Measurements from ENCODE around the gene RASSF3. TPM values are rescaled to one million over a fixed set of nuclear protein-coding genes. Genes with fewer than 3 reads are reported as not detected.
A peak's percentile ranks its signal among the peaks of the same experiment; 100 is the strongest.

The RASSF3 gene
- total RNA-seq, 1 experiment from 2014 or later: 107 TPM

DNA sequence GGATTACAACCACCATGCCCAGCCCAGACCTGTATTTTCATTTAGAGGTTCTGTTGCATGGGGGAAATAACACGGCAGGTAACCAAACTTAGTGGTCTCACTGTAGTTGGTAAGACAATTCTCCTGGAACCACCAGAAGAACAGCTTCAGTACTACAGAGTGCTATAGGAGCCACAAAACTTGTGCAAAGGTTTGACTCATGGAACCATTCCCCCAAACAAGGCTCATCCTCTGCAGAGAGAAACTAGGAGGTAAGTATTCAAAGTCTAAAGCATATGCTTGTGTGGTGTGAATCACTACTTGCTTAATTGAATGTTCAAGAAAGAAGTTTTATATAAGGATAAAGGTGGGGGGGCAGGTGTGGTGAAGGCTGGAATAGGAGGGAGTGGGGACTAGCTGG is 90.2 kb downstream of the RASSF3 start:
- no peak overlapping the region for H3K4me3 ChIP-seq (ENCODE audit: low read depth in 2 of 2, low read length in 2 of 2)
- no TSS peak for BruUV-seq (replicated peaks)
- in situ Hi-C loops (cut with HindIII; ENCODE audit: low pct_unique_long_range_greater_than_20kb, low sequenced_read_pairs) (no loop called here), intact Hi-C loops (cut with micrococcal nuclease; ENCODE audit: unreplicated experiment) (no loop called here)
- CTCF ChIA-PET: interaction anchor here (0.6 kb wide), 1 partner anchor 10 kb away, joined by 6 read pairs; no protein-coding TSS in a partner anchor
- ATAC-seq (no peak), DNase-seq (ENCODE audit: low read depth, low spot score) (no peak)
- H3K27ac ChIP-seq (ENCODE audit: low read length): no peak overlapping the region
- TF ChIP-seq SIN3A (IDR thresholded peaks at IDR 0.05; ENCODE audit: borderline replicate concordance, insufficient read depth, low read depth, low read length): no peak
- H3K4me1 ChIP-seq (ENCODE audit: control insufficient read depth, insufficient read depth, low read length): peaks cover 16% of the 10 kb centered on the region
- H3K9me3 ChIP-seq (ENCODE audit: control insufficient read depth, insufficient read depth, low read depth, low read length): no peaks in the 10 kb centered on the region
- POLR2A ChIA-PET: no interaction called here
- no peaks in the 10 kb centered on the region for H3K27me3 ChIP-seq (ENCODE audit: control insufficient read depth, insufficient read depth, low read length)
- H3K36me3 ChIP-seq (ENCODE audit: control insufficient read depth, insufficient read depth, low read length): peaks cover 7% of the 10 kb centered on the region

DNA sequence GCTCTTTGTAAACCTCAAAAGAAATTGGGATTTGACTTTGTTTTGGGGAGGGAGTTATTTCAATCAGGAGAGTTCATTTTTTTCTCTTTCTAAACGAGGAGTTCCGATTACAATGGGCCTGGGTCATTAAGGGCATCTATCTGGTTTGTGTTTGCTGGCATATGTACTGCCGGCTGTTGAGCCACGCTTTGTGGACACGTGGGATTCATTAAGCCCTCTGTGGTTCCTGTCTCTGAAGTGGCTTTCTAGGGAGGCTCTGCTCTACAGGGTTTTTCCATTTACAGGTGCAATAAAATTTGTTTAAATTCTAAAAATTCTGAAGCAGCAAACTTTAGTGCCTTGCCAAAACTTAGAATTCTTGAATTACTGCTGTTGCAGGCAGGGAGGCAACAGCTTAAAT is 91.0 kb downstream of the RASSF3 start:
- POLR2A ChIA-PET: no interaction called here
- Histone ChIP-seq H3K4me3 (ENCODE audit: low read depth in 2 of 2, low read length in 2 of 2) (no peak overlapping the region), H3K4me1 (ENCODE audit: control insufficient read depth, insufficient read depth, low read length) (peaks cover 10% of the 10 kb centered on the region), H3K9me3 (ENCODE audit: control insufficient read depth, insufficient read depth, low read depth, low read length) (no peaks in the 10 kb centered on the region), H3K27ac (ENCODE audit: low read length) (no peak overlapping the region), H3K36me3 (ENCODE audit: control insufficient read depth, insufficient read depth, low read length) (peaks cover 7% of the 10 kb centered on the region), H3K27me3 (ENCODE audit: control insufficient read depth, insufficient read depth, low read length) (no peaks in the 10 kb centered on the region)
- CTCF ChIA-PET: interaction anchor here (0.6 kb wide), 1 partner anchor 9 kb away, joined by 6 read pairs; no protein-coding TSS in a partner anchor
- intact Hi-C loops (cut with micrococcal nuclease; ENCODE audit: unreplicated experiment): no loop called here
- TF ChIP-seq TCF7L2 (IDR thresholded peaks at IDR 0.05; ENCODE audit: low read depth, low read length) (no peak), POLR2AphosphoS5 (IDR thresholded peaks at IDR 0.05; ENCODE audit: low read depth, low read length) (no peak)
- TF ChIP-seq, protein P1, sequence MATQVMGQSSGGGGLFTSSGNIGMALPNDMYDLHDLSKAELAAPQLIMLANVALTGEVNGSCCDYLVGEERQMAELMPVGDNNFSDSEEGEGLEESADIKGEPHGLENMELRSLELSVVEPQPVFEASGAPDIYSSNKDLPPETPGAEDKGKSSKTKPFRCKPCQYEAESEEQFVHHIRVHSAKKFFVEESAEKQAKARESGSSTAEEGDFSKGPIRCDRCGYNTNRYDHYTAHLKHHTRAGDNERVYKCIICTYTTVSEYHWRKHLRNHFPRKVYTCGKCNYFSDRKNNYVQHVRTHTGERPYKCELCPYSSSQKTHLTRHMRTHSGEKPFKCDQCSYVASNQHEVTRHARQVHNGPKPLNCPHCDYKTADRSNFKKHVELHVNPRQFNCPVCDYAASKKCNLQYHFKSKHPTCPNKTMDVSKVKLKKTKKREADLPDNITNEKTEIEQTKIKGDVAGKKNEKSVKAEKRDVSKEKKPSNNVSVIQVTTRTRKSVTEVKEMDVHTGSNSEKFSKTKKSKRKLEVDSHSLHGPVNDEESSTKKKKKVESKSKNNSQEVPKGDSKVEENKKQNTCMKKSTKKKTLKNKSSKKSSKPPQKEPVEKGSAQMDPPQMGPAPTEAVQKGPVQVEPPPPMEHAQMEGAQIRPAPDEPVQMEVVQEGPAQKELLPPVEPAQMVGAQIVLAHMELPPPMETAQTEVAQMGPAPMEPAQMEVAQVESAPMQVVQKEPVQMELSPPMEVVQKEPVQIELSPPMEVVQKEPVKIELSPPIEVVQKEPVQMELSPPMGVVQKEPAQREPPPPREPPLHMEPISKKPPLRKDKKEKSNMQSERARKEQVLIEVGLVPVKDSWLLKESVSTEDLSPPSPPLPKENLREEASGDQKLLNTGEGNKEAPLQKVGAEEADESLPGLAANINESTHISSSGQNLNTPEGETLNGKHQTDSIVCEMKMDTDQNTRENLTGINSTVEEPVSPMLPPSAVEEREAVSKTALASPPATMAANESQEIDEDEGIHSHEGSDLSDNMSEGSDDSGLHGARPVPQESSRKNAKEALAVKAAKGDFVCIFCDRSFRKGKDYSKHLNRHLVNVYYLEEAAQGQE (IDR thresholded peaks at IDR 0.05; ENCODE audit: insufficient read depth in 1 of 2, low read depth in 2 of 2, low read length in 1 of 2): no peak
- TF ChIP-seq, protein P2, sequence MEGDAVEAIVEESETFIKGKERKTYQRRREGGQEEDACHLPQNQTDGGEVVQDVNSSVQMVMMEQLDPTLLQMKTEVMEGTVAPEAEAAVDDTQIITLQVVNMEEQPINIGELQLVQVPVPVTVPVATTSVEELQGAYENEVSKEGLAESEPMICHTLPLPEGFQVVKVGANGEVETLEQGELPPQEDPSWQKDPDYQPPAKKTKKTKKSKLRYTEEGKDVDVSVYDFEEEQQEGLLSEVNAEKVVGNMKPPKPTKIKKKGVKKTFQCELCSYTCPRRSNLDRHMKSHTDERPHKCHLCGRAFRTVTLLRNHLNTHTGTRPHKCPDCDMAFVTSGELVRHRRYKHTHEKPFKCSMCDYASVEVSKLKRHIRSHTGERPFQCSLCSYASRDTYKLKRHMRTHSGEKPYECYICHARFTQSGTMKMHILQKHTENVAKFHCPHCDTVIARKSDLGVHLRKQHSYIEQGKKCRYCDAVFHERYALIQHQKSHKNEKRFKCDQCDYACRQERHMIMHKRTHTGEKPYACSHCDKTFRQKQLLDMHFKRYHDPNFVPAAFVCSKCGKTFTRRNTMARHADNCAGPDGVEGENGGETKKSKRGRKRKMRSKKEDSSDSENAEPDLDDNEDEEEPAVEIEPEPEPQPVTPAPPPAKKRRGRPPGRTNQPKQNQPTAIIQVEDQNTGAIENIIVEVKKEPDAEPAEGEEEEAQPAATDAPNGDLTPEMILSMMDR (IDR thresholded peaks at IDR 0.05): no peak
- no peak for DNase-seq (ENCODE audit: low read depth, low spot score)
- in situ Hi-C loops (cut with HindIII; ENCODE audit: low pct_unique_long_range_greater_than_20kb, low sequenced_read_pairs): no loop called here
- no TSS peak for BruUV-seq (replicated peaks)
- ATAC-seq: no peak

DNA sequence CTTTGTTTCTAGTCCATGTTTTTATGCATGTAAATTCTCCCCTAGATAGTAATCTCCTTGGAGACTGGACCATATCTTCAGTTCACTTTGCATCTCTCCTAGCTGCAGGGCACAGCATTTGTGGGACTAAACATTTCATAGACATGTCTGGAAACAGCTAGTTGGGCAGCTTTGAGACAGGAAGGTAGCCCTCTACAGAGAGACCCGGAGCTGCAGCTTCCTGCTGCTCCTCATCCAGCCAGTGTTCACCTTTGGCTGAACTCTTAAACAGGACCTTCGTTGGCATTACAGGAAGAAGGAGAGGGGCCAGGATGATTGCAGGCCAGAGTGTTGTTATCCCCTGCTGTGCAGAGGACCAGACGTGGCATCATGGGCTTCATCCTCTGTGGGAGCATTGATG is 96.0 kb downstream of the RASSF3 start:
- Histone ChIP-seq H3K27me3 (ENCODE audit: control insufficient read depth, insufficient read depth, low read length) (no peaks in the 10 kb centered on the region), H3K36me3 (ENCODE audit: control insufficient read depth, insufficient read depth, low read length) (no peaks in the 10 kb centered on the region), H3K4me1 (ENCODE audit: control insufficient read depth, insufficient read depth, low read length) (no peaks in the 10 kb centered on the region), H3K4me3 (ENCODE audit: low read depth in 2 of 2, low read length in 2 of 2) (no peak overlapping the region), H3K27ac (ENCODE audit: low read length) (no peak overlapping the region), H3K9me3 (ENCODE audit: control insufficient read depth, insufficient read depth, low read depth, low read length) (no peaks in the 10 kb centered on the region)
- in situ Hi-C loops (cut with HindIII; ENCODE audit: low pct_unique_long_range_greater_than_20kb, low sequenced_read_pairs): no loop called here
- ChIA-PET CTCF (no interaction called here), POLR2A (interaction anchor here (0.6 kb wide), 1 partner anchor 143 kb away, joined by 3 read pairs; no protein-coding TSS in a partner anchor)
- intact Hi-C loops (cut with micrococcal nuclease; ENCODE audit: unreplicated experiment): no loop called here
- peak; percentile 36 for ATAC-seq
- no peak for DNase-seq (ENCODE audit: low read depth, low spot score)
- TF ChIP-seq SIN3A (IDR thresholded peaks at IDR 0.05; ENCODE audit: borderline replicate concordance, insufficient read depth, low read depth, low read length): no peak
- TF ChIP-seq TCF7L2 (IDR thresholded peaks at IDR 0.05; ENCODE audit: low read depth, low read length): no peak
- TF ChIP-seq, protein P2 (IDR thresholded peaks at IDR 0.05): no peak
- TF ChIP-seq POLR2AphosphoS5 (IDR thresholded peaks at IDR 0.05; ENCODE audit: low read depth, low read length): no peak
- TF ChIP-seq, protein P1 (IDR thresholded peaks at IDR 0.05; ENCODE audit: insufficient read depth in 1 of 2, low read depth in 2 of 2, low read length in 1 of 2): no peak
- TSS peak; percentile 45 for BruUV-seq (replicated peaks)

Data from Panc1 (cell line).